Ovary (tissue), 9 donors: ENCODE results near the gene SSTR5. TPM values are rescaled to one million over a fixed set of nuclear protein-coding genes. Genes with fewer than 3 reads are reported as not detected.

ENCODE experiments used
- DNase-seq, 5 donors: peaks; one replicate each; pipeline ENCODE4 v3.0.0-alpha.2; 2019 to 2020
- H3K27ac ChIP-seq, 2 donors: fragments of 200-600 bp; one replicate each; pipeline versions ENCODE4 v1.5.1 to v1.8.0; 2019 to 2022
- H3K27me3 ChIP-seq: fragments of 200-600 bp; one replicate; pipeline ENCODE4 v1.8.0; 2022
- H3K36me3 ChIP-seq: fragments of 200-600 bp; sonication (generic); one replicate; pipeline ENCODE4 v1.5.1; 2019
- H3K4me1 ChIP-seq: one replicate; pipeline ENCODE4 v1.8.1; 2013; ENCODE audit warnings: mild to moderate bottlenecking, moderate library complexity; ENCODE audit not compliant: insufficient read depth
- H3K4me3 ChIP-seq: fragments of 200-600 bp; sonication (generic); one replicate; pipeline ENCODE4 v1.5.1; 2017
- H3K9me3 ChIP-seq, 2 donors: fragments of 200-600 bp in 1 of 2; sonication (generic) in 1 of 2; one replicate each; pipeline versions ENCODE4 v1.5.1 to v1.8.1; 2013 to 2019; ENCODE audit warnings: mild to moderate bottlenecking in 1 of 2, moderate library complexity in 1 of 2
- CTCF ChIP-seq, 3 donors: fragments of 450-650 bp in 2 of 3; fragments of 200-600 bp in 1 of 3; IDR thresholded peaks; one replicate each; pipeline versions ENCODE4 v1.5.1 to v1.8.0; 2016 to 2022; ENCODE audit warnings: antibody characterized with exemption in 3 of 3, mild to moderate bottlenecking in 1 of 3
- EP300 ChIP-seq: sonication (generic); formaldehyde crosslinking; IDR thresholded peaks from one replicate; pipeline ENCODE4 v1.6.1; 2017; ENCODE audit warnings: antibody characterized with exemption
- POLR2A ChIP-seq: fragments of 450-650 bp; IDR thresholded peaks from one replicate; pipeline ENCODE4 v1.6.1; 2017; ENCODE audit warnings: antibody characterized with exemption, mild to moderate bottlenecking, moderate library complexity
- WGBS, 3 donors: extraction: QIAGEN DNeasy Blood & Tissue Kit in 1 of 3; methylation state at CpG; one replicate each; pipeline versions ENCODE4 v1.1.5 to v1.1.7; 2013 to 2017; 5-methylcytosine and 5-hydroxymethylcytosine counted together
- intact Hi-C, 4 donors: fragments of 100-400 bp; cut with DNase I; formaldehyde crosslinking; loops; one replicate each; pipeline versions ENCODE4 v1.11.0 to v1.15.1; 2022 to 2023
- polyA plus RNA-seq, 2 donors: library from polyadenylated mRNA; stranded (reverse); fragments of 200-250 nt in 1 of 2; fragments of 350-450 nt in 1 of 2; fragmentation: Illumina TruSeq in 1 of 2; extraction: RNeasy Lipid Tissue Mini Kit (QIAGEN cat#74804) in 1 of 2; gene quantifications; one replicate each; pipeline ENCODE4 v1.2.3, GENCODE V29; 2013 to 2014
- total RNA-seq, 7 donors: library from RNA; depleted of rRNA in 2 of 7; stranded (reverse); fragments of >200 nt in 2 of 7; fragmentation: NEBNext Ultra II Directional in 3 of 7; extraction: Animal tissue kit (Norgen Biotek cat#: 25700) in 3 of 7; gene quantifications; one replicate each; pipeline versions ENCODE4 v1.1.0 to v1.2.4, GENCODE V29; 2016 to 2023
- donor health status: DM: no; HTN: no; CAD: no; lungs with moderate emphysema.
- donor health status: DM: no; HTN: no; CAD: no.
- donor health status: Bipolar disorder and iron deficiency.
- donor health status: DM: yes; HTN: yes; CAD: no.
- donor health status: DM: no; HTN: no; CAD: no.
- donor health status: DM: yes; HTN: yes; CAD: no.

SSTR5 gene
- total and polyA plus RNA-seq, 9 donors: not detected

GRCh38 chr16:1065469-1066128 lies 6.9 kb upstream of the SSTR5 start:
- Histone ChIP-seq H3K27ac (no peak overlapping the region), H3K36me3 (no peaks in the 10 kb centered on the region), H3K4me1 (no peaks in the 10 kb centered on the region), H3K9me3 (no peaks in the 10 kb centered on the region), H3K27me3 (no peaks in the 10 kb centered on the region), H3K4me3 (no peak overlapping the region)
- intact Hi-C loops: no loop called here
- 3 to 6% (median 4%) methylated on average over 48 to 55 of the region's 55 CpGs for WGBS, 3 donors
- TF ChIP-seq CTCF (IDR thresholded peaks at IDR 0.05) (no peak), POLR2A (no peak), EP300 (no peak)
- DNase-seq: no peak

- Histone ChIP-seq H3K4me3 (no peak overlapping the region), H3K4me1 (no peaks in the 10 kb centered on the region), H3K9me3 (no peaks in the 10 kb centered on the region), H3K27ac (no peak overlapping the region), H3K36me3 (no peaks in the 10 kb centered on the region), H3K27me3 (no peaks in the 10 kb centered on the region)
- intact Hi-C loops: no loop called here
- DNase-seq: no peak
- TF ChIP-seq POLR2A (no peak), CTCF (IDR thresholded peaks at IDR 0.05) (no peak), EP300 (no peak)
- 58 to 71% (median 65%) methylated on average over 24 of the region's 24 CpGs for WGBS, 3 donors
These were observed 5.9 kb upstream of the SSTR5 start for GRCh38 chr16:1066584-1067172.

GRCh38 chr16:1067629-1068028 lies 4.9 kb upstream of the SSTR5 start:
- WGBS, 3 donors: 58 to 70% (median 68%) methylated on average over 15 of the region's 15 CpGs
- Histone ChIP-seq H3K9me3 (no peaks in the 10 kb centered on the region), H3K27me3 (no peaks in the 10 kb centered on the region), H3K27ac (no peak overlapping the region), H3K4me1 (no peaks in the 10 kb centered on the region), H3K36me3 (no peaks in the 10 kb centered on the region), H3K4me3 (no peak overlapping the region)
- no peak for DNase-seq
- intact Hi-C loops: no loop called here
- TF ChIP-seq POLR2A (no peak), EP300 (no peak), CTCF (IDR thresholded peaks at IDR 0.05) (no peak)

GRCh38 chr16:1068451-1068850 lies 4.1 kb upstream of the SSTR5 start:
- 61 to 74% (median 66%) methylated on average over 17 to 18 of the region's 18 CpGs for WGBS, 3 donors
- TF ChIP-seq EP300 (no peak), CTCF (IDR thresholded peaks at IDR 0.05) (no peak), POLR2A (no peak)
- Histone ChIP-seq H3K9me3 (no peaks in the 10 kb centered on the region), H3K27me3 (no peaks in the 10 kb centered on the region), H3K4me3 (no peak overlapping the region), H3K4me1 (no peaks in the 10 kb centered on the region), H3K27ac (no peak overlapping the region), H3K36me3 (no peaks in the 10 kb centered on the region)
- no peak for DNase-seq
- intact Hi-C loops: no loop called here
